Ovary (tissue), 9 donors: Measurements from ENCODE around the gene SMIM23. TPM values are rescaled to one million over a fixed set of nuclear protein-coding genes. Genes with fewer than 3 reads are reported as not detected.

ENCODE experiments used
- DNase-seq, 5 donors: peaks; one replicate each; pipeline ENCODE4 v3.0.0-alpha.2; 2019 to 2020
- H3K27ac ChIP-seq, 2 donors: fragments of 200-600 bp; one replicate each; pipeline versions ENCODE4 v1.5.1 to v1.8.0; 2019 to 2022
- H3K27me3 ChIP-seq: fragments of 200-600 bp; one replicate; pipeline ENCODE4 v1.8.0; 2022
- H3K36me3 ChIP-seq: fragments of 200-600 bp; sonication (generic); one replicate; pipeline ENCODE4 v1.5.1; 2019
- H3K4me1 ChIP-seq: one replicate; pipeline ENCODE4 v1.8.1; 2013; ENCODE audit warnings: mild to moderate bottlenecking, moderate library complexity; ENCODE audit not compliant: insufficient read depth
- H3K4me3 ChIP-seq: fragments of 200-600 bp; sonication (generic); one replicate; pipeline ENCODE4 v1.5.1; 2017
- H3K9me3 ChIP-seq, 2 donors: fragments of 200-600 bp in 1 of 2; sonication (generic) in 1 of 2; one replicate each; pipeline versions ENCODE4 v1.5.1 to v1.8.1; 2013 to 2019; ENCODE audit warnings: mild to moderate bottlenecking in 1 of 2, moderate library complexity in 1 of 2
- CTCF ChIP-seq, 3 donors: fragments of 450-650 bp in 2 of 3; fragments of 200-600 bp in 1 of 3; IDR thresholded peaks; one replicate each; pipeline versions ENCODE4 v1.5.1 to v1.8.0; 2016 to 2022; ENCODE audit warnings: antibody characterized with exemption in 3 of 3, mild to moderate bottlenecking in 1 of 3
- EP300 ChIP-seq: sonication (generic); formaldehyde crosslinking; IDR thresholded peaks from one replicate; pipeline ENCODE4 v1.6.1; 2017; ENCODE audit warnings: antibody characterized with exemption
- POLR2A ChIP-seq: fragments of 450-650 bp; IDR thresholded peaks from one replicate; pipeline ENCODE4 v1.6.1; 2017; ENCODE audit warnings: antibody characterized with exemption, mild to moderate bottlenecking, moderate library complexity
- WGBS, 3 donors: extraction: QIAGEN DNeasy Blood & Tissue Kit in 1 of 3; methylation state at CpG; one replicate each; pipeline versions ENCODE4 v1.1.5 to v1.1.7; 2013 to 2017; 5-methylcytosine and 5-hydroxymethylcytosine counted together
- intact Hi-C, 4 donors: fragments of 100-400 bp; cut with DNase I; formaldehyde crosslinking; loops; one replicate each; pipeline versions ENCODE4 v1.11.0 to v1.15.1; 2022 to 2023
- polyA plus RNA-seq, 2 donors: library from polyadenylated mRNA; stranded (reverse); fragments of 200-250 nt in 1 of 2; fragments of 350-450 nt in 1 of 2; fragmentation: Illumina TruSeq in 1 of 2; extraction: RNeasy Lipid Tissue Mini Kit (QIAGEN cat#74804) in 1 of 2; gene quantifications; one replicate each; pipeline ENCODE4 v1.2.3, GENCODE V29; 2013 to 2014
- total RNA-seq, 7 donors: library from RNA; depleted of rRNA in 2 of 7; stranded (reverse); fragments of >200 nt in 2 of 7; fragmentation: NEBNext Ultra II Directional in 3 of 7; extraction: Animal tissue kit (Norgen Biotek cat#: 25700) in 3 of 7; gene quantifications; one replicate each; pipeline versions ENCODE4 v1.1.0 to v1.2.4, GENCODE V29; 2016 to 2023
- donor health status: DM: no; HTN: no; CAD: no; lungs with moderate emphysema.
- donor health status: DM: no; HTN: no; CAD: no.
- donor health status: Bipolar disorder and iron deficiency.
- donor health status: DM: yes; HTN: yes; CAD: no.
- donor health status: DM: no; HTN: no; CAD: no.
- donor health status: DM: yes; HTN: yes; CAD: no.

The SMIM23 gene
- total and polyA plus RNA-seq, 9 donors, result not detected

GRCh38 chr5:171830686-171831085 is 45.1 kb downstream of the SMIM23 start:
- intact Hi-C loops, result loop anchor here in 1 of 4 donors (10.0 kb wide), 1 partner anchor 56 kb away; no protein-coding TSS in a partner anchor
- WGBS, 3 donors, result 84 to 100% (median 89%) methylated on average over 1 of the region's 1 CpG
- TF ChIP-seq CTCF (IDR thresholded peaks at IDR 0.05), result no peak
- no peak for TF ChIP-seq EP300
- no peak for TF ChIP-seq POLR2A

DNA sequence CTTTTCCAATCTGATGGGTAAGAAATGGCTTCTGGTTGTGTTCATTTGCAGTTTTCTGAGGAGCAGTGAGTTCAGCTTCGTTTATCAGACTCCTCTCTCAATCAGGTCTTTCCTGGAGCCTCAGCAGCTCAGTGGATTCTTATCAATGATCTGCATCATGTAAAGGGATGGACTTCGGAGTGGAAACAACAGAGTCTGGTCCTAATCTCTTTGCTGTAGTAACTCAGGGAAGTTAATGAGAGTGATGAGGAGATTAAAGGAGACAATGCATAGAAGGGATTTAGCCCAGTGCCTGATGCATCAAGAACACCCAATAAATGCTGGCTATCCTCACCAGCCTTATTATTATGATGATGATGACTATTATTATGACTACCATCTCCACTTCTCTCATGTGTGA is 47.2 kb downstream of the SMIM23 start:
- intact Hi-C loops, result loop anchor here in 1 of 4 donors (10.0 kb wide), 1 partner anchor 58 kb away; no protein-coding TSS in a partner anchor
- WGBS, 3 donors, result 78 to 79% (median 78%) methylated on average over 2 of the region's 2 CpGs
- TF ChIP-seq CTCF (IDR thresholded peaks at IDR 0.05) (no peak), POLR2A (no peak), EP300 (no peak)
- Histone ChIP-seq H3K27ac (no peak overlapping the region), H3K9me3 (no peaks in the 10 kb centered on the region), H3K27me3 (no peaks in the 10 kb centered on the region), H3K4me3 (no peak overlapping the region), H3K36me3 (no peaks in the 10 kb centered on the region), H3K4me1 (no peaks in the 10 kb centered on the region)
- no peak for DNase-seq

More at GRCh38 chr5:171830686-171831085, 45.1 kb downstream of the SMIM23 start:
- Histone ChIP-seq H3K4me3 (no peak overlapping the region), H3K36me3 (no peaks in the 10 kb centered on the region), H3K27ac (no peak overlapping the region), H3K27me3 (no peaks in the 10 kb centered on the region), H3K4me1 (no peaks in the 10 kb centered on the region), H3K9me3 (no peaks in the 10 kb centered on the region)
- DNase-seq, result no peak

GRCh38 chr5:171834461-171834860 is 48.8 kb downstream of the SMIM23 start:
- 63 to 75% (median 71%) methylated on average over 2 of the region's 2 CpGs for WGBS, 3 donors
- H3K36me3 ChIP-seq, result no peaks in the 10 kb centered on the region
- TF ChIP-seq CTCF (IDR thresholded peaks at IDR 0.05), result no peak
- TF ChIP-seq EP300, result no peak
- no peak for TF ChIP-seq POLR2A
- no peak overlapping the region for H3K4me3 ChIP-seq
- DNase-seq, result no peak
- no peak overlapping the region for H3K27ac ChIP-seq
- H3K27me3 ChIP-seq, result no peaks in the 10 kb centered on the region
- no peaks in the 10 kb centered on the region for H3K9me3 ChIP-seq
- intact Hi-C loops, result loop anchor here in 1 of 4 donors (10.0 kb wide), 1 partner anchor 60 kb away; no protein-coding TSS in a partner anchor
- no peaks in the 10 kb centered on the region for H3K4me1 ChIP-seq

DNA sequence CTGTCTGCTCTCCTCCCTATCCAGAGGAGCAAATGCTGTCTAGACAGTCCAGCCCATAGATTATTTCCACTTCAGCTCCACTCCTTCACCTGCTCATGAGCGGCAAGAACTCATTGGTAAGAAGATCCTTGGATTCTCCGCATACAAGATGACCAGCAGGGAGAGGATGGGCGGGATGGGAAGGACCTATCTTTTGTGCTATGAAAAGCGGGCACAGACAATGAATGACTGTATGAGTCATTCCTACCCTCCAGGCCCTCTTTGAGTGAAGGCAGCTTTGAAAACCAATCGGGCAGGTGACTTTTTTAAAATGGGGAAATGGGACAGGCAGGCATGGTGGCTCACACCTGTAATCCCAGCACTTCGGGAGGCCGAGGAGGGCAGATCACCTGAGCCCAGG is 49.4 kb downstream of the SMIM23 start:
- Histone ChIP-seq H3K27ac (no peak overlapping the region), H3K9me3 (no peaks in the 10 kb centered on the region), H3K27me3 (no peaks in the 10 kb centered on the region), H3K36me3 (no peaks in the 10 kb centered on the region), H3K4me1 (no peaks in the 10 kb centered on the region), H3K4me3 (no peak overlapping the region)
- TF ChIP-seq POLR2A, result no peak
- TF ChIP-seq CTCF (IDR thresholded peaks at IDR 0.05), result no peak
- no peak for TF ChIP-seq EP300
- intact Hi-C loops, result loop anchor here in 1 of 4 donors (10.0 kb wide), 1 partner anchor 60 kb away; no protein-coding TSS in a partner anchor
- no peak for DNase-seq
- 80 to 86% (median 83%) methylated on average over 7 of the region's 7 CpGs for WGBS, 3 donors
